SK-N-SH treated with all-trans-retinoic acid at 6 μM for 48 hours (cell line): ENCODE results near the gene MAP1A.

Source experiments
- ATAC-seq: fragments of 200-7000 bp; cut with Tn5 transposase; 3 replicates; pipeline ENCODE4 v1.9.1; 2020; ENCODE audit warnings: mild to moderate bottlenecking, moderate library complexity
- ARNTL ChIP-seq: fragments of 450-650 bp; formaldehyde crosslinking; IDR thresholded peaks from 2 replicates; pipeline ENCODE4 v1.5.0; 2020; ENCODE audit warnings: low read depth, mild to moderate bottlenecking, moderate library complexity, borderline replicate concordance
- CSDC2 ChIP-seq: fragments of 250-450 bp; sonication (Bioruptor Pico); IDR thresholded peaks from 2 replicates; pipeline ENCODE4 v1.5.0; 2020; ENCODE audit warnings: mild to moderate bottlenecking, moderate library complexity
- CSRNP3 ChIP-seq: fragments of 250-450 bp; sonication (Bioruptor Pico); IDR thresholded peaks from 2 replicates; pipeline ENCODE4 v1.5.1; 2021; ENCODE audit warnings: mild to moderate bottlenecking, moderate library complexity
- ISL1 ChIP-seq: fragments of 250-450 bp; sonication (Bioruptor Pico); IDR thresholded peaks from 2 replicates; pipeline ENCODE4 v2.1.2; 2022; ENCODE audit warnings: mild to moderate bottlenecking, moderate library complexity
- PATZ1 ChIP-seq: fragments of 250-450 bp; sonication (Bioruptor Pico); IDR thresholded peaks from 2 replicates; pipeline ENCODE4 v1.8.0; 2020; ENCODE audit warnings: mild to moderate bottlenecking, moderate library complexity, borderline replicate concordance
- POU6F1 ChIP-seq: fragments of 250-450 bp; sonication (Bioruptor Pico); IDR thresholded peaks from 2 replicates; pipeline ENCODE4 v1.8.0; 2021; ENCODE audit warnings: low read depth, mild to moderate bottlenecking, moderate library complexity, borderline replicate concordance
- RARB ChIP-seq: fragments of 250-450 bp; sonication (Bioruptor Pico); IDR thresholded peaks from 2 replicates; pipeline ENCODE4 v1.8.0; 2021; ENCODE audit warnings: mild to moderate bottlenecking, moderate library complexity
- SNAI2 ChIP-seq: fragments of 250-450 bp; sonication (Bioruptor Pico); IDR thresholded peaks from 2 replicates; pipeline ENCODE4 v1.5.0; 2020; ENCODE audit warnings: mild to moderate bottlenecking, moderate library complexity
- TCF4 ChIP-seq: fragments of 250-450 bp; sonication (Bioruptor Pico); IDR thresholded peaks from 2 replicates; pipeline ENCODE4 v1.8.0; 2021; ENCODE audit warnings: mild to moderate bottlenecking, moderate library complexity, borderline replicate concordance
- TOX ChIP-seq: fragments of 250-450 bp; sonication (Bioruptor Pico); IDR thresholded peaks from 2 replicates; pipeline ENCODE4 v1.8.0; 2021; ENCODE audit warnings: mild to moderate bottlenecking, moderate library complexity, borderline replicate concordance
- TSHZ2 ChIP-seq: fragments of 250-450 bp; sonication (Bioruptor Pico); IDR thresholded peaks from 2 replicates; pipeline ENCODE4 v1.5.0; 2020; ENCODE audit warnings: mild to moderate bottlenecking, moderate library complexity
- ZC3H10 ChIP-seq: fragments of 250-450 bp; sonication (Bioruptor Pico); IDR thresholded peaks from 2 replicates; pipeline ENCODE4 v1.5.1; 2021; ENCODE audit warnings: mild to moderate bottlenecking, moderate library complexity
- ZFP3 ChIP-seq: fragments of 250-450 bp; sonication (Bioruptor Pico); IDR thresholded peaks from 2 replicates; pipeline ENCODE4 v1.5.0; 2020; ENCODE audit warnings: mild to moderate bottlenecking, moderate library complexity
- ZFP30 ChIP-seq: fragments of 450-650 bp; formaldehyde crosslinking; IDR thresholded peaks from 2 replicates; pipeline ENCODE4 v1.5.0; 2022; ENCODE audit warnings: mild to moderate bottlenecking, moderate library complexity
- ZNF70 ChIP-seq: fragments of 450-650 bp; formaldehyde crosslinking; IDR thresholded peaks from 2 replicates; pipeline ENCODE4 v1.5.0; 2020; ENCODE audit warnings: mild to moderate bottlenecking, moderate library complexity
- ZNF8 ChIP-seq: fragments of 450-650 bp; formaldehyde crosslinking; IDR thresholded peaks from 2 replicates; pipeline ENCODE4 v1.5.0; 2020; ENCODE audit warnings: mild to moderate bottlenecking, moderate library complexity

The MAP1A gene

GRCh38 chr15:43510200-43511011, 7.0 kb upstream of the MAP1A start:
- peak; percentile 93 for ATAC-seq
- no peak for TF ChIP-seq POU6F1 (CRISPR knock-in tag)
- peak; percentile 76; the same call in 1 of the 2 replicates for TF ChIP-seq PATZ1

- TF ChIP-seq ZNF70 (CRISPR knock-in tag), result no peak
- TF ChIP-seq ZFP3 (CRISPR knock-in tag), result no peak
- no peak for TF ChIP-seq ISL1
- TF ChIP-seq CSRNP3 (CRISPR knock-in tag), result no peak
- TF ChIP-seq RARB (CRISPR knock-in tag), result no peak
These were observed 6.2 kb upstream of the MAP1A start for GRCh38 chr15:43511012-43511885.

GRCh38 chr15:43513550-43513949, 3.9 kb upstream of the MAP1A start:
- no peak for ATAC-seq
- no peak for TF ChIP-seq TCF4 (CRISPR knock-in tag)
- no peak for TF ChIP-seq CSRNP3 (CRISPR knock-in tag)
- TF ChIP-seq TSHZ2, result no peak
- TF ChIP-seq SNAI2 (CRISPR knock-in tag), result no peak
- no peak for TF ChIP-seq CSDC2 (CRISPR knock-in tag)
- TF ChIP-seq ZC3H10 (CRISPR knock-in tag), result no peak
- TF ChIP-seq ARNTL (CRISPR knock-in tag), result no peak
- no peak for TF ChIP-seq ZFP30 (CRISPR knock-in tag)
- TF ChIP-seq ZNF8 (CRISPR knock-in tag), result no peak
- TF ChIP-seq RARB (CRISPR knock-in tag), result no peak
- no peak for TF ChIP-seq POU6F1 (CRISPR knock-in tag)
- TF ChIP-seq TOX (CRISPR knock-in tag), result no peak
- TF ChIP-seq ISL1, result no peak
- no peak for TF ChIP-seq ZNF70 (CRISPR knock-in tag)
- no peak for TF ChIP-seq ZFP3 (CRISPR knock-in tag)

More at GRCh38 chr15:43511012-43511885, 6.2 kb upstream of the MAP1A start:
- peak; percentile 48 for ATAC-seq
